Inferior parietal cortex (tissue), 1 donor: ENCODE measurements around the gene ATP8A2.
"Not testable (repeated sequence)": the region's sequence is repeated elsewhere in the genome, so short reads cannot be mapped to it uniquely, and the experiment has no call there.

Source experiments
- DNase-seq: peaks from one replicate; pipeline ENCODE4 v3.0.0-alpha.2; 2016; ENCODE audit errors: extremely low spot score

ATP8A2 gene

DNA sequence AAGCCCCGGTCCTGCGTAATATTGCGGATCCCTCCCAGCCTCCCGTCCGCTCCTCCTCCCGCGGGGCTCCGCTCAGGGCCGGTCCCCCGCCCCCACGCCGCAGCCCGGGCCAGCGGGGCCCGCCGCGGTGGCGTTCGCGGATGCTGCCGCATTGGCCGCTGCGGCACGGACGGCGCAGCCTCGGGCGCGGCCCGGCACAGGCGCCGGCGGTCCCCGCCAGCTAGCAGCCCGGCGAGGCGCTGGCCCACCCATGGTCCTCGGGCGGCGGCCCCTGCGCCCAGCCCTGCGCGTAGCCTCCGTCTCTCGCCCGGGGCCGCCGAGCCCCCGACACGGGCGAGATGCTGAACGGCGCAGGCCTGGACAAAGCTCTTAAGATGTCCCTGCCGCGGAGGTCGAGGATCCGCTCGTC lies at the start of gene ATP8A2:
Gene ATP8A2, plus strand, starts transcription at position 100 of the 409 bp plus-strand sequence. Its CDS starts 239 bp downstream, at position 339.
- DNase-seq: no peak

DNA sequence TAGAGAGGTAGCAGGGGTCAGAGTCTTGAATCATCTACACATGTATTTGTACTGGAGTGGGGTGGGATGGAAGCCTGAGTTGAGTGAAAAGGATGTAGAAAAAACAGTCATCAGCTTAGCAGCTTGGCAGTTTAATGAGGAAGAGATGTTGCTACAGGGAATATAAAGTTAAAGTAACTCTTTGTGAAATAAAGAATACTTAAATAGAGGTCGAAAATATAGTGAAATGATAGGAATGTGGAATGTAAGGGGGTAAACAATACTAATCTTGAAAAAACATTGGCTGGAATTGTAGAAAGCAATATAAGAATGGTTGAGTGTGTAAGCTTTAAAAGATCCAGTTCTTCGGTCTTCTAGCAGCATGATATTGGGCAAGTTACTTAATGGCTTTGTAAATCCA lies 47.7 kb upstream of the ATP8A2 start:
- no peak for DNase-seq

DNA sequence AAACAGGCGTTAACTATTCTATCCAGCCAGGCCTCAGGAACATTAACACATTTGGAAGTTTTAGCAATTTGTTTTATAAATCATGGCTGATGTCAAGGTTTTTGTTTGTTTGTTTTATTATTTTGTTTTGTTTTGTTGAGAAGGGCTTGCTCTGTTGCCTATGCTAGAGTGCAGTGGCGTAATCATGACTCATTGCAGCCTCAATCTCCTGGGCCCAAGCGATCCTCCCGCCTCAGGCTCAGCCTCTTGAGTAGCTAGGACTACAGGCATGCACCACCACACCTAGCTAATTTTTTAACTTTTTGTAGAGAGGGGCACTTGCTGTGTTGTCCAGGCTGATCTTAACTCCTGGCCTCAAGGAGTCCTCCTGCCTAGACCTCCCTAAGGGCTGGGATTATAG lies 42.1 kb upstream of the ATP8A2 start:
- no peak for DNase-seq

DNA sequence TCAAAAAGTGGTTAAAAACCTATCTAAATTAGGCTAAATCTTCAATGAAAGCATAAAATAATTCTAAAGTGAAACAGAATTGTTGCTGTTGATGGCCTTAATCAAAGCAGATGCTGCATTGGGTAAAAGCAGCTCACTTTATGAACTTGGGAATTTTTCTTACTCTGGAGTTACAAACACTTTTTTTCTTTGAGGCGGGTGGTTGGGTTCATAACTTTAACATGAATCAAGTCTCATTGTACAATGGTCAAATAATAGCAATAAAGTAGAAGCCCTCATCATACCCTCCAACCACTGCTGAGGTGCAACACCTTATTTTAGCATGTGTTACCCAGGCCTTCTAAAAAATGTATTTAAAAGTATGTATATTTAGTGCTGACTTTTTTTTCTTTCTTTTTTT lies 41.2 kb upstream of the ATP8A2 start:
- no peak for DNase-seq

DNA sequence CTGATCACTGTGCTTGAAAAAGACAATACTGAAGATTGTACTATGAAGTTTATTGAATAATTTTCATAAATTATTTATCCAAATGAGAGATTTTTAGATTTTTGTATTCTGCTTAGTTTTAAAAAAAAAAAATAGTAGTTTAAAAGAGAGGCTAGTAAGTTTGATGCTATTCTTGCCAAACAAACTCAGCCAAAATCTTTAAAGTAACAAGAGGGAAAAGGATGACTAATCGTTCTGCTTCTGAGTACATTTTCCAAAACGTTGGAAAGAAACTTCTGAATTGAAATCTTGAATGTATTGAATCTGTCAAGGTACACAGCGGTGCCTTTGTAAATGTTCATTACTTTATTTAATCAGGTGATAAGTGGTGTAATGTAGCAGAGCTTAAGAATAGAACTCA lies 35.9 kb upstream of the ATP8A2 start:
- DNase-seq: no peak

DNA sequence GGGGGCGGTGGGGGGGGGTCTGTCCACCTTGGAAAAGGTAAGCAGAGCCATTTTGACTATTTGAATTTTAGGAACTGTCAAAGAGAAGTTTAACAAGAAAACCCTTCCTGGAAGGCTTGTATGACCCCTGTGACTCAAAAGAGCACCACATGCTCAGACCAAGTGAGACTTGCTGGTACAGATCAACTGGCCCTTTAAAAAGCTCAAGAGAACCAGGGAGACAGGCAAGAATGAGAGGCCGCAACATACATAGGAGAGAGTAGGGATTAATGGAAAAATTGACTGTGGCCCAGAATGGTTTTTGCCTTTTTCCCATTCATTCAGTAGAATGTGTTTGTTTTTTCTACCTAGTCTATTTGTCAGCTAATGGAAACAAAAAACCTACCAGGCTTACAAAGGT lies 26.2 kb upstream of the ATP8A2 start:
- DNase-seq: no peak

DNA sequence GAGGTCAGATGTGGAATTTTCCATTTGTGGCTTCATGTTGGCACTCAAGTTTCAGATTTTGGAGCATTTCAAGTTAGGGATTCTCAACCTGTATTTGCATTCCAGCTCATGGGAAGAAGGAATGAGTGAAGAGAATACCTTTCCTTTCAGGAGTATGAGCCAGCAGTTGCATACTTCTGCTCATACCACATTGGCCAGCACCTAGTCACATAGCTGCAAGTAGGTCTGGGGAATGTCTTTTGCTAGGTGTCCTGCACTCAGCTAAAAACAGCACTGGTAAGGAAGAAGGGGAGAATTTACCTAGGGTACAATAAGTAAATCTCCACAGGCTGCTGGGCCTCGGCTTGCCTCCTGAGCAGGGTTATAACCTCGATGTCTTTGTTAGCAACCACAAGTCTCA lies 24.6 kb upstream of the ATP8A2 start:
- DNase-seq: no peak

DNA sequence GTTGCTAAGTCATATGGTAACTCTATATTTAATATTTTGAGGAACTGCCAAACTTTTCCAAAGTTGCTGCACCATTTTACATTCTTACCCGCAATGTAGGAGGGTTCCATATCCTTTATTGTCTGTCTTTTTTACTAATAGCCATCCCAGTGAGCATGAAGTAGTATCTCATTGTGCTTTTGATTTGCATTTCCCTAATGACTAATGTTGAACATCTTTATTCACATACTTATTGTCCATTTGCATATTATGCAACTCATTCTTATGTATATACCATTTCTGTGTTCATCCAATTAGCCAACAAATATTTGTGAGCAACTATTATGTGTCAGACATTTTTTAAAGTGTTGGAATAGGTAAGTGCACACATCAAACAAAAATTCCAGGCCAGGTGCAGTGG lies 20.4 kb upstream of the ATP8A2 start:
- no peak for DNase-seq

DNA sequence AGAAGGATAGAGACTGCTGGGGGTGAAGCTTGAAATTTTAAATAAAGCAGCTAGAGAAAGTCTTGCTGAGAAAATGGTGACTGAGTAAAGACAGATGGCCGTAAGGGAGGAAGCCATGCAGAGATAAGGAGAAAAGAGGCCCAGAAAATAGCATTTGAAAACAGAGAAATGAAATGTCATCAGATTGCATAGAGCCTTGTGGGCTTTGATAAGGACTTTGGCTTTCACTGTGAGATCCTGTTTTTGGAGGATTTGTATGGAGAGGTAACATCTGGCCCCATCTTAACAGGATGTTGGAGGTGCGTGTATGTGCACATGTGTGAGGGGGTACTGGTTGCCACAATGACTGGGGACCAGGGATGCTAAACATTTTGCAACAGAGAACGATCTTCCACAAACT lies 19.5 kb upstream of the ATP8A2 start:
- DNase-seq: no peak

DNA sequence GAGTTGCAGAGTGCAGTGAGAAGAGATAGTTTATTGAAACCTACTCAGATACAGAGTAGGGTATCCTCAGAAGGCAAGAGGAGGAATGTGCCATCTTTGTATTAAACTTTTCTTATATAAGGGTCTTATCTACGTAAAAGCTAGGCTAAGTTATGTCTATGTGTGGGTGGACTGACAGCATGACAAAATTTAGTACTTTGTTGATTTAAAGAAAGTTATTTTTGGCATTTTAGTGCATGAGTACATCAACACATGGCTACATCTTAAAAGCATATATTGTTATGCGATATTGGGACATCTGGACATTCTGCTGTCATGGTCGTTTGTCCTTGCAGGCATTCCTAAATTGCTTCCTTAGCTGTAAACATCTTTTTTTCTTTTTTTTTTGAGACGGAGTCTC lies 19.0 kb upstream of the ATP8A2 start:
- no peak for DNase-seq

DNA sequence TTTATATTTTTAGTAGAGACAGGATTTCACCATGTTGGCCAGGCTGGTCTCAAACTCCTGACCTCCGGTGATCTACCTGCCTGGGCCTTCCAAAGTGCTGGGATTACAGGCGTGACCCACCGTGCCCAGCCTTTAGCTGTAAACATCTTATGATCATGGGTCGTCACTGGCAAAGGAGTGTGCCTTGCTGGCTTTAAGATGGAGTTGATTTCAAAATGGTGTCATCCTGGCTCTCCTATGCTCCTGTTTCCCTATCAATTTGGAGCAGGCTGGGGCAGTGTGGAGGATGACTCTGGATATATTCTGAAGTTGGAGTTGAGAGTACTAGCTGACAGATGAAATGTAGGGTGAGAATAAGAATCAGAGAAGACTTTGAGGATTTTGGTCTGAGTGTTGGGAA lies 18.4 kb upstream of the ATP8A2 start:
- DNase-seq: no peak

DNA sequence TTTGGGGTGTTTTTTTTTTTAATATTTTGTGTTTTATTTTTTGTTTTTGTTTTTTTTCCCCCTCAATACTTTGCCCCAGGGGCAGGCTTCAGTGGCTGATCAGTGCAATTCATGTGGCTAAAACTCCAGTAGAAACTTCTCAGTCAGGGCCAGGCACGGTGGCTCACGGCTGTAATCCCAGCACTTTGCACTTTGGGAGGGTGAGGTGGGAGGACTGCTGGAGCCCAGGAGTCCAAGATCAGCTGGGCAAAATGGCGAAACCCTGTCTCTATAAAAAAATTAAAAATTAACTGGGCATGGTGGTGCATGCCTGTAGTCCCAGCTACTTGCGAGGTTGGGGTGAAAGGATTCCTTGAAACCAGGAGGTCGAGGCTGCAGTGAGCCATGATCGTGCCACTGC lies 17.4 kb upstream of the ATP8A2 start:
- no peak for DNase-seq

DNA sequence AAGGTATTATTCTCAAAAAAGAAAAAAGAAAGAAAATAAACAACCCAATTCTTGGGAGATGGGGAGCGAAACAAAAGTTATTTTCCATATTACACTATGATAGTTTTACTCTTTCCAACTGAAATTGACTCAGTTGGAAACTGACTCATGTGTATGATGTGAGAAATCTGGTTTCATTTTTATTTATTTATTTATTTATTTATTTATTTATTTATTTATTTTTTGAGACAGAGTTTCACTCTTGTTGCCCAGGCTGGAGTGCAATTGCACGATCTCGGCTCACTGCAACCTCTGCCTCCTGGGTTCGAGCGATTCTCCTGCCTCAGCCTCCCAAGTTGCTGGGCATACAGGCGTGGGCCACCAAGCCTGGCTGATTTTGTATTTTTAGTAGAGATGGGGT lies 11.3 kb upstream of the ATP8A2 start:
- DNase-seq: not testable (repeated sequence)

DNA sequence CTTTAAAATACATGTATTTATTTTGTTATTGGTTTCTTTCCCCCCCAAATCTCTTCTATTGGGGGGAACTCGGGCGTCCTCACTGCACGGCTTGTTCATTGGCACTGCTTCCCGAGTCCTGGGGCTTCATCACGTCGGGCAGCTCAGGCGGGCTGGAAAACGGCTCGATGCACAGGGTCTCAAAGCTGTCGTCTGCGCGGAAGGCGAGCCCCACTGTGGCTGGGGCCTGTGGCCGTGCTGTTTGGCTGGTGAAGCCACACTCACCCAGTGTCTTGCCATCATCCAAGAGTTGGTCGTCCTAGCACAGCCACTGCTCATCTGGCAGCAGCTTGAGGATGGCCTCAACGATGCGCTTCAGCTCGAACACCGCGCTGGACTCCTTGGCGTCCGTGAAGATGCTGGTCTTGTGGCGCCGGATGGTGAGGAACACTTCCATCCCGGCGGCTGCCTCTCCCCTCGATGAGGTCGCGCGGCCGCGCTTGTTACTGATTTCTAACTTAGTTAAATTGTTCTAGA lies 6.0 kb upstream of the ATP8A2 start:
- DNase-seq: no peak

DNA sequence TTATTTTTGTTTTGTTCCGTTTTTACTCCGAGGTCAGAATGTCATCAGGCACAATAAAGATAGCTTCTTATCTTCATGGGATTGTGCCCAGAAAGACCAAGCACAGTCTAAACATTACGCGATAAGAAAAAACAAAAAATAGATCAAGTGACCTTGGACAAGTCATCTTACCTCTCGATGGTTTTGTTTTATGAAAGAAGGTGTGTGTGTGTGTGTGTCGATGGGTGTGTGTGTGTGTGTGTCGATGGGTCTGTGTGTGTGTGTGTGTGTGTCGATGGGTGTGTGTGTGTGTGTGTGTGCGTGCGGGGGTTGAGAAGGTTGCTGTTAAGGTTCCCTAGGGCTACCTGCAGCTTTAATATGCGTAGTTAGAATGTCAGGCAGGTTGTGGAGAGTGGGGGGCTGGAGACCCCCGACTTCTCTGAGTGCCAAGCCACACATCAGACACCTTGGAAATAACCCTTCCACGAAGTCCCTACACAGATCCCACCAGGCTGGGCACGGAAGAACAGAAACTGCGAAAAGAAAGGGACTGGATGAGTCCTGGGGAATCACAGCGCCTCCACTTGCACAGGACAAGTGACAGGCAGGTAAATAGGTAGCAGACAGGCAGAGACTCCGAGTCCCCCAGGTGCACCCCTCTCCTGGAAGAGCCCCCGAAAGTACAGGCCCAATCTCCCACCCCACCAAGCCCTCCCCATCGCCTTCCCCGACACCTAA lies 458 bp upstream of the ATP8A2 start:
- no peak for DNase-seq

DNA sequence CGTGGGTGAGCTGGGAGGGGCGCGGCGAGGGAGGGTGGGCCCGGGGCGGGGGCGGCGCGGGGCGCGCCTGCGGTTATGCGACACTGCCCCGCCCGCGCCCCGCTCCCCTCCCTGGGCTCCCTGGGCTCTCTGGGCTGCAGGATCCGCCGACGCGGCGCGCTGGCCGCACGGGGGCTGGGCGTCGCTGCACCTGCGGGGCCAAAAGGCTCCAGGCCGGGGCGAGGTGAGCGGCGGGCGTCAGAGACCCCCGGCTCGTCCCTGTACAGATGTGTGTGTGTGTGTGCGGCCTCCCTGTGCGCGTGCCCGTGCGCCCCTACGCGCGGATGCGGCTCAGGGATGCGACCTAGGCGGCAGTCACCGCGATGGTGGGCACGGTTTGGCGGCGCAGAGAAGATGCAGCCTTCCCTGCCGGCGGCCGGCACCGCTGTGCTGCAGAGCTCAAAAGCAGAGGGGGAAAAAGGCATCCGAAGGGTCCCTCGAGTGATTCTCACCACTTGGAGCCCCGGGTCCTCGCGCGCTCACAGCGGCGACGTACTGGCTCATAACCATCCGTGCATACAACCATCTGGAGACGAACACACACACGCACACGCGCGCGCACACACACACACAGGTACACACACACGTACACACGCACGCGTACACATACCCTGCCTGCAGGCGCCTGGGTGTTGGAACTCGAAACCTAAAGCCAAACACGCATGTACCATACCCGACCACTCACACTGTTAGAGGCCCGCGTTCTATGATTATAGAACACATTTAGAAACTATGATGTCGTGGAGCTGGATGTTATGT lies 709 bp downstream of the ATP8A2 start:
- DNase-seq: no peak

DNA sequence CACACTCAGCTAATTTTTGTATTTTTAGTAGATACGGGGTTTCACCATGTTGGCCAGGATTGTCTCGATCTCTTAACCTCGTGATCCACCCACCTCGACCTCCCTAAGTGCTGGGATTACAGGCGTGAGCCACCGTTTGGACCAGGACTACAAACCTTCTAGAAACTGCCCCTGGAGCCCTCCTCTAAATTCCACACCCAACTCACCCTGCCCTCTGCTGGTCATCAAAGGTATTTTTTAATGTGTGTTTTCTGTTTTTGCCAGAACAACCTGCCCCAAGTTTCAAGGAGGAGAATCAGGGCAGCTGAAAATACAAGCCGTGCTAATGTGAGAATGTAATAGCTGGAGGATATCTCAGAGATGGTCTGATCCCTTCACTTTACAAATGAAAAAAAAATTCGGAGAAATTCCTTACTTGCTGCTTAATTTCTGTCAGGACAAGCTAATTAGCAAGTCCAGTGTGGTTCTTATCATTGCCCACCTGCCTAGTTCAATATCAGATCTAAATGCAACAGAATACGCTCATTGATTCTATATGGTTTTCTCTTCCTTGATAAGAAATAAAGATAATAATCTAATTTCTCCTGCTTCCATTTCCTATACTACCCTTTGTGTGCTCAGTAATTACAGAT lies 4.1 kb downstream of the ATP8A2 start:
- peak; percentile 74 for DNase-seq

DNA sequence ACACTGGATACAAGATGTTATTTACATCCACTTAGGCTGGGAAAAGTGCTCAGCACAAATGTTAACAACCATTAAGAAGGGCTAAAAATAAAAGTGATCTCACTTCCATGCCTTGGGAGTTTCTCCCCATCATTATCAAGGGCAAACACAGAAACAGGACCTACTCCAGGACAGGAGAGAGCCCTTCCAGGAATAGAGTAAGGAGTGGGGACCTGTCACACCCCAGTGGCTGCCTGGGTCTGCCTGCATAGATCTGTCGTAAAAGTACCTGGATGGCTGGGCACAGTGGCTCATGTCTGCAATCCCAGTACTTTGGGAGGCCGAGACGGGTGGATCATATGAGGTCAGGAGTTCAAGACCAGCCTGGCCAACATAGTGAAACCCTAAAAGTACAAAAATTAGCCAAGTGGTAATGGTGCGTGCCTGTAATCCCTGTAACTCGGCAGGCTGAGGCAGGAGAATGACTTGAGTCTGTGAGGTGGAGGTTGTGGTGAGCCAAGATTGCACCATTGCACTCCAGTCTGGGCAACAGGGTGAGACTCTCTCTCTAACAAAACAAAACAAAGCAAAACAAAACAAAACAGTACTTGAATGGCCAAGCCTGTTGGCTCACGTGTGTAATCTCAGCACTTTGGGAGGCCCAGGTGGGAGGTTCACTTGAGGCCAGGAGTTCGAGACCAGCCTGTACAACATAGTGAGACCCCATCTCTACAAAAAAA lies 5.6 kb downstream of the ATP8A2 start:
- DNase-seq: no peak

DNA sequence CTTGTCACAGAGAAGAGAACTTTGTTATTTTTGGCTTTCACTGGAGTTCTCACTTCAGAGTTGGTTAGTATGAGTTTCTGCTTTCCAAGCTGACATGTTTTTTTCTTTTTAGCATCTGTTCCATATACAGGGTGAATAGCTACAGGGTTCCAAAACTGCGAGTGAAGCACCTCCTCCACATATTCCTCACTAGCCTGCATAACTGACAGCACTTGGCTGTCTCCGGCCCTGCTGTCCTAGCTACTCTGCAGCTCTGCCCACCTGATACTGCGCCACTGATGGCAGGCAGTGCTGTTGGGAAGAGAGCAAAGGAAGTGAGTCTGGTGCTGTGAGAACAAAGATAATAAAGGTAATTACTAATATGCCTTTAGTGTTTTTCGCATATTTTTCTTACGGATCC lies 6.8 kb downstream of the ATP8A2 start:
- DNase-seq: peak; percentile 50

DNA sequence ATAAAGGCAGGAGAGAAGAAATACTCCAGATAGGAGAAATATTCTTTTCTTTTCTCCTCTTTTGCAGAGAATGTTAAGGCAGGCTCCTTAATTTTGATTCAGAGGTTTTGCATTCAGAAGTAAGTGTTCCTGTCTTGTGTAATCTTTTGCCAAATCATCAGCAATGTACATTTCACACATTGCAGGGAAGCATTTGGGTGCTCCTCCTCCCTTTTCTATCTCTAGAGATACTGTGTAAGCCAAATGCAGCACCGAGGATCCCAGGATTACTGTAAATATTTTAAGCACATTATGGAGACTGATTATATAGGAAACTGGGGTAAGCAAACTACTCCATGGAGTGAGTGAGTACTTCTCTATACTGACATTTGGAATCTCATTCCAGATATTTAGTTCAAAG lies 7.2 kb downstream of the ATP8A2 start:
- DNase-seq: no peak

DNA sequence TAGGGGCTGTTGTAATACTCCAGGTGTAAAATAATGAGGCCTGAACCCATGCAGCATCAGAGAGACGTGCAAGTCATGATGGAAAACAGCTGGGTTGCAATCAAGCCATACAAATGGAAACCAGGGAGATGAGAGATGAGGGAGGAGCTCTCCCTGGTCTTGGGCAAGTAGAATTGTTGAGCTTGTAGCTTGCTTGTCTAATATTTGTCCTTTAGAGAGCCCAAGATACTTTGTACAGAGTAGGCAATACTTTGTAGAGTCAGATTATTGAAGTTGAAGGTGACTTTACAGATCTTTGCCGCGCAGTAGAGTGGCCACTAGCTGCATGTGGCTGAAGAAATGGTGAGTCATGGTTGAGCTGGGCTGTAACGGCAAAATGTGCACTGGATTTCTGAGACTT lies 8.3 kb downstream of the ATP8A2 start:
- DNase-seq: no peak

DNA sequence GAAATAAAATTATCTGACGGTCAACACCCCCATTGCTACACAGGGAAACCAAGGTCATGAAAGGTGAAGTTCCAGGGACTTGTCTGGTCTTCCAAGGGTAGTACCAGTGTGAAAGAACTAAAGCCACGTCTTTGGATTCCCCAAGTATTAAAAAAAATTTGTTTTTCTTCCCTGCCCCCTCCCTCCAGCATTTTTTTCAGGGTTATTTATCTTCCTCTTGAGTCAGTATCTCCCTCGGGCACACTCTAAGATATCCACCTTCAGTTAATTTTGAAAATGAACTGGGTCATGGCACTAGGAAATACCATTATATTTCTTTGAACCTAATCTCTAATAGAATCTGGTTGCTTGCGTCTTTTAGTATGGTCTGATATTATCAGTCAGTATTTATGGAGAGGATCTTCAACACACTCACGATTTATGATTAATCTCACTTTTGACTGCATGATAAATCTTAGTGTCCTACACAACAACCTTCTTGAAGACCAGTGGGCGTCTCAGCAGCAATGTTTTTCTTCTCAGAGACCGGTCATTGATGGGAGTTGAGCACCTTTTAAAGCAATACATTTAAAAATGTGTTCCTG lies 9.1 kb downstream of the ATP8A2 start:
- no peak for DNase-seq
